ENCODE results near the gene ASPDH. TPM values are rescaled to one million over a fixed set of nuclear protein-coding genes. Genes with fewer than 3 reads are reported as not detected.

ASPDH gene
- total and polyA plus RNA-seq, 2 of the 13 experiments (the other 11 are each of a cell fraction or from before 2014, with no cell fraction given) = 2.2 to 3.3 TPM

- Histone ChIP-seq H3K27me3 (ENCODE audit: control insufficient read depth in 1 of 2, insufficient read depth in 2 of 2, low read length in 2 of 2) (peaks cover 8 to 35% of the 10 kb centered on the region in 2 experiments; a peak in 3 of 5 replicates), H3K36me3 (replicated peaks in 1 of 2; ENCODE audit: control insufficient read depth in 1 of 2, insufficient read depth in 2 of 2, low read length in 2 of 2) (no peaks in the 10 kb centered on the region), H3K9me3 (ENCODE audit: low read length) (peaks cover 15% of the 10 kb centered on the region), H3K4me3 (replicated peaks in 1 of 3; ENCODE audit: insufficient read depth in 1 of 3, low read depth in 2 of 3, low read length in 3 of 3) (no peak overlapping the region), H4K20me1 (ENCODE audit: insufficient read depth, low read length) (no peaks in the 10 kb centered on the region), H3K79me2 (ENCODE audit: insufficient read depth, low read length) (no peaks in the 10 kb centered on the region), H3K27ac (ENCODE audit: extremely low read length, insufficient read depth, low read length) (no peak overlapping the region), H2AFZ (ENCODE audit: low read length) (no peak overlapping the region), H3K4me2 (ENCODE audit: low read depth, low read length) (no peak overlapping the region), H3K9ac (ENCODE audit: insufficient read depth, low read depth, low read length) (no peak overlapping the region), H3K4me1 (ENCODE audit: insufficient read depth, low read length) (no peaks in the 10 kb centered on the region)
- TF ChIP-seq ZNF33A (CRISPR knock-in tag; IDR thresholded peaks at IDR 0.05; ENCODE audit: borderline replicate concordance) = no peak
- TF ChIP-seq, protein P1, sequence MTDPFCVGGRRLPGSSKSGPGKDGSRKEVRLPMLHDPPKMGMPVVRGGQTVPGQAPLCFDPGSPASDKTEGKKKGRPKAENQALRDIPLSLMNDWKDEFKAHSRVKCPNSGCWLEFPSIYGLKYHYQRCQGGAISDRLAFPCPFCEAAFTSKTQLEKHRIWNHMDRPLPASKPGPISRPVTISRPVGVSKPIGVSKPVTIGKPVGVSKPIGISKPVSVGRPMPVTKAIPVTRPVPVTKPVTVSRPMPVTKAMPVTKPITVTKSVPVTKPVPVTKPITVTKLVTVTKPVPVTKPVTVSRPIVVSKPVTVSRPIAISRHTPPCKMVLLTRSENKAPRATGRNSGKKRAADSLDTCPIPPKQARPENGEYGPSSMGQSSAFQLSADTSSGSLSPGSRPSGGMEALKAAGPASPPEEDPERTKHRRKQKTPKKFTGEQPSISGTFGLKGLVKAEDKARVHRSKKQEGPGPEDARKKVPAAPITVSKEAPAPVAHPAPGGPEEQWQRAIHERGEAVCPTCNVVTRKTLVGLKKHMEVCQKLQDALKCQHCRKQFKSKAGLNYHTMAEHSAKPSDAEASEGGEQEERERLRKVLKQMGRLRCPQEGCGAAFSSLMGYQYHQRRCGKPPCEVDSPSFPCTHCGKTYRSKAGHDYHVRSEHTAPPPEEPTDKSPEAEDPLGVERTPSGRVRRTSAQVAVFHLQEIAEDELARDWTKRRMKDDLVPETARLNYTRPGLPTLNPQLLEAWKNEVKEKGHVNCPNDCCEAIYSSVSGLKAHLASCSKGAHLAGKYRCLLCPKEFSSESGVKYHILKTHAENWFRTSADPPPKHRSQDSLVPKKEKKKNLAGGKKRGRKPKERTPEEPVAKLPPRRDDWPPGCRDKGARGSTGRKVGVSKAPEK (CRISPR knock-in tag; IDR thresholded peaks at IDR 0.05; ENCODE audit: borderline replicate concordance) = no peak
- TF ChIP-seq ZNF280B (CRISPR knock-in tag; IDR thresholded peaks at IDR 0.05; ENCODE audit: borderline replicate concordance) = no peak
- no peak for TF ChIP-seq SP4 (CRISPR knock-in tag; IDR thresholded peaks at IDR 0.05)
- intact Hi-C loops (cut with micrococcal nuclease; ENCODE audit: unreplicated experiment) = no loop called here
- DNase-seq (ENCODE audit: low spot score) (no peak), ATAC-seq (no peak), FAIRE-seq (no peak)
- WGBS (ENCODE audit: low lambda C conversion rate) = 30% methylated on average over 13 of the region's 13 CpGs
- in situ Hi-C loops (cut with HindIII; ENCODE audit: extremely low pct_ligation_motif_present, low pct_unique_long_range_greater_than_20kb) = no loop called here
- ChIA-PET POLR2A (no interaction called here), CTCF (ENCODE audit: low intra/inter-chr PET ratio, low total read pairs) (no interaction called here)
- BruUV-seq (replicated peaks) = no TSS peak
Observed at GRCh38 chr19:50488389-50489194, 25.1 kb downstream of the ASPDH start.
